IMR-90 (cell line): ENCODE results near the gene STX18. TPM values are rescaled to one million over a fixed set of nuclear protein-coding genes. Genes with fewer than 3 reads are reported as not detected.

Experiments
- ATAC-seq: fragments of 200-7000 bp; cut with Tn5 transposase; 2 replicates; pipeline ENCODE4 v1.9.1; 2020; ENCODE audit warnings: low read depth, mild to moderate bottlenecking, moderate library complexity
- BruUV-seq: library from RNA; stranded (reverse); fragments of 400-500 nt; replicated peaks from 2 replicates; lab custom pipeline; 2021; lab: Mats Ljungman, UMichigan
- CTCF ChIA-PET: fragments of 300-600 bp; formaldehyde crosslinking; extraction: SDS; loops from one replicate; lab custom pipeline; 2021; ENCODE audit warnings: antibody characterized with exemption; lab: Yijun Ruan, JAX
- POLR2A ChIA-PET: fragments of 300-600 bp; sonication (Branson Sonifier 250); formaldehyde crosslinking; loops from one replicate; lab custom pipeline; 2022; ENCODE audit warnings: antibody characterized with exemption; ENCODE audit not compliant: unreplicated experiment; lab: Charles Lee
- DNase-seq: peaks from one replicate; pipeline ENCODE4 v3.0.0; 2013
- H2AFZ ChIP-seq: replicated peaks from 2 replicates; pipeline ENCODE3; 2013; ENCODE audit warnings: low read length, mild to moderate bottlenecking; ENCODE audit not compliant: poor library complexity
- H2AK5ac ChIP-seq: 2 replicates; pipeline ENCODE4 v1.6.1; 2013; ENCODE audit warnings: low read depth, low read length, inconsistent platforms
- H2AK9ac ChIP-seq: replicated peaks from 2 replicates; pipeline ENCODE3; 2013; ENCODE audit warnings: mild to moderate bottlenecking, low read depth, low read length, moderate library complexity; ENCODE audit not compliant: poor library complexity
- H2BK120ac ChIP-seq: 2 replicates; pipeline ENCODE4 v1.6.1; 2013; ENCODE audit warnings: low read depth, low read length, inconsistent platforms
- H2BK15ac ChIP-seq: 3 replicates; pipeline ENCODE4 v1.6.1; 2013; ENCODE audit warnings: low read depth, low read length, inconsistent platforms
- H2BK20ac ChIP-seq: 2 replicates; pipeline ENCODE4 v1.6.1; 2013; ENCODE audit warnings: low read depth, mild to moderate bottlenecking, inconsistent platforms, low read length, moderate library complexity
- H2BK5ac ChIP-seq: 2 replicates; pipeline ENCODE4 v1.6.1; 2013; ENCODE audit warnings: mild to moderate bottlenecking, low read depth, low read length, inconsistent platforms; ENCODE audit not compliant: poor library complexity, severe bottlenecking
- H3K14ac ChIP-seq: replicated peaks from 2 replicates; pipeline ENCODE4 v1.6.1; 2013; ENCODE audit warnings: low read depth, low read length, inconsistent platforms
- H3K18ac ChIP-seq: 2 replicates; pipeline ENCODE4 v1.6.1; 2013; ENCODE audit warnings: low read depth, low read length, control low read depth
- H3K23ac ChIP-seq: 2 replicates; pipeline ENCODE4 v1.6.1; 2013; ENCODE audit warnings: low read depth, low read length, inconsistent platforms
- H3K27ac ChIP-seq: 2 replicates; pipeline ENCODE4 v1.5.1; 2013; ENCODE audit warnings: mild to moderate bottlenecking, control low read depth, low read length; ENCODE audit not compliant: insufficient read depth
- H3K27me3 ChIP-seq: 2 replicates; pipeline ENCODE4 v1.6.1; 2013; ENCODE audit warnings: low read length; ENCODE audit not compliant: control insufficient read depth, insufficient read depth
- H3K36me3 ChIP-seq: 2 replicates; pipeline ENCODE4 v1.6.1; 2013; ENCODE audit warnings: low read length, mixed read lengths; ENCODE audit not compliant: control insufficient read depth, insufficient read depth
- H3K4ac ChIP-seq: 2 replicates; pipeline ENCODE4 v1.6.1; 2013; ENCODE audit warnings: low read depth, low read length, inconsistent platforms
- H3K4me1 ChIP-seq: 2 replicates; pipeline ENCODE4 v1.6.1; 2013; ENCODE audit warnings: low read length, mixed read lengths; ENCODE audit not compliant: control insufficient read depth, insufficient read depth
- H3K4me2 ChIP-seq: 2 replicates; pipeline ENCODE4 v1.6.1; 2013; ENCODE audit warnings: low read depth, mild to moderate bottlenecking, control low read depth, low read length, moderate library complexity
- H3K4me3 ChIP-seq: 2 replicates; pipeline ENCODE4 v1.5.1; 2013; ENCODE audit warnings: low read depth, mild to moderate bottlenecking, control low read depth, low read length, moderate library complexity; ENCODE audit not compliant: insufficient read depth
- H3K56ac ChIP-seq: 2 replicates; pipeline ENCODE4 v1.6.1; 2013; ENCODE audit warnings: low read length, inconsistent platforms; ENCODE audit not compliant: insufficient read depth; ENCODE audit errors: extremely low read depth
- H3K79me1 ChIP-seq, 2 experiments: 2 replicates each; pipeline ENCODE4 v1.6.1; 2013; ENCODE audit warnings: low read length in 2 of 2, inconsistent platforms in 1 of 2, low read depth in 1 of 2
- H3K9ac ChIP-seq: 2 replicates; pipeline ENCODE4 v1.6.1; 2013; ENCODE audit warnings: low read depth, low read length, control low read depth
- H3K9me1 ChIP-seq: 2 replicates; pipeline ENCODE4 v1.6.1; 2013; ENCODE audit warnings: low read length, inconsistent platforms; ENCODE audit not compliant: insufficient read depth
- H3K9me3 ChIP-seq: 2 replicates; pipeline ENCODE4 v1.6.1; 2013; ENCODE audit warnings: low read length; ENCODE audit not compliant: control insufficient read depth, insufficient read depth
- H4K20me1 ChIP-seq: 2 replicates; pipeline ENCODE4 v1.6.1; 2013; ENCODE audit warnings: low read length, inconsistent platforms; ENCODE audit not compliant: insufficient read depth
- H4K5ac ChIP-seq: 2 replicates; pipeline ENCODE4 v1.6.1; 2013; ENCODE audit warnings: mild to moderate bottlenecking, low read depth, low read length, control low read depth
- H4K8ac ChIP-seq, 2 experiments: 2 replicates each; pipeline ENCODE4 v1.6.1; 2013; ENCODE audit warnings: low read depth in 2 of 2, low read length in 2 of 2, control low read depth in 1 of 2, inconsistent platforms in 1 of 2
- H4K91ac ChIP-seq: 2 replicates; pipeline ENCODE4 v1.6.1; 2013; ENCODE audit warnings: low read depth, low read length, inconsistent platforms; ENCODE audit not compliant: insufficient read depth
- BHLHE40 ChIP-seq: fragments of 150-350 bp; IDR thresholded peaks from 2 replicates; pipeline ENCODE4 v1.6.1; 2016; ENCODE audit warnings: mild to moderate bottlenecking, low read depth, low read length
- CEBPB ChIP-seq: IDR thresholded peaks from 2 replicates; pipeline ENCODE4 v1.6.1; 2012; ENCODE audit warnings: low read depth, low read length, improper control_type of control experiment
- CHD1 ChIP-seq: IDR thresholded peaks from 2 replicates; pipeline ENCODE4 v1.6.1; 2012; ENCODE audit warnings: low read depth, low read length, improper control_type of control experiment
- CTCF ChIP-seq: conservative IDR thresholded peaks from 2 replicates; pipeline ENCODE4 v1.5.1; 2012; ENCODE audit warnings: mild to moderate bottlenecking, low read depth, low read length, improper control_type of control experiment
- FOS ChIP-seq: fragments of 150-350 bp; IDR thresholded peaks from 2 replicates; pipeline ENCODE4 v1.6.1; 2016; ENCODE audit warnings: low read depth, low read length
- MAFK ChIP-seq: IDR thresholded peaks from 2 replicates; pipeline ENCODE4 v1.6.1; 2012; ENCODE audit warnings: low read depth, low read length, improper control_type of control experiment
- POLR2A ChIP-seq: IDR thresholded peaks from 2 replicates; pipeline ENCODE4 v1.6.1; 2012; ENCODE audit warnings: mild to moderate bottlenecking, low read depth, low read length
- RAD21 ChIP-seq: IDR thresholded peaks from 2 replicates; pipeline ENCODE4 v1.6.1; 2012; ENCODE audit warnings: low read length, improper control_type of control experiment
- RCOR1 ChIP-seq: IDR thresholded peaks from 2 replicates; pipeline ENCODE4 v1.6.1; 2012; ENCODE audit warnings: mild to moderate bottlenecking, low read length, improper control_type of control experiment; ENCODE audit not compliant: insufficient replicate concordance
- RFX5 ChIP-seq: IDR thresholded peaks from 2 replicates; pipeline ENCODE4 v1.8.0; 2012; ENCODE audit warnings: low read depth, mild to moderate bottlenecking, low read length, moderate library complexity
- SMC3 ChIP-seq: fragments of 150-350 bp; IDR thresholded peaks from 2 replicates; pipeline ENCODE4 v1.6.1; 2016; ENCODE audit warnings: low read depth, mild to moderate bottlenecking, antibody characterized with exemption, low read length, moderate library complexity
- USF2 ChIP-seq: fragments of 150-350 bp; IDR thresholded peaks from 2 replicates; pipeline ENCODE4 v1.6.1; 2017; ENCODE audit warnings: mild to moderate bottlenecking, antibody characterized with exemption, low read length, low read depth
- WGBS, 2 experiments: methylation state at CpG; one replicate each; pipeline versions ENCODE4 v1.1.5 to v1.1.7; 2013; ENCODE audit warnings: missing lambda C conversion rate in 2 of 2; ENCODE audit not compliant: insufficient read length in 1 of 2; ENCODE audit errors: extremely low coverage in 2 of 2; 5-methylcytosine and 5-hydroxymethylcytosine counted together
- dilution Hi-C: fragments of 300-500 bp; cut with HindIII; formaldehyde crosslinking; loops from one replicate; pipeline ENCODE4 v1.14.3; 2018; ENCODE audit warnings: low sequenced_read_pairs; ENCODE audit not compliant: unreplicated experiment
- in situ Hi-C: fragments of 300-500 bp; cut with MboI; formaldehyde crosslinking; loops from 3 replicates; pipeline ENCODE4 v1.14.3; 2019; ENCODE audit warnings: low sequenced_read_pairs, inconsistent platforms, mixed read lengths
- intact Hi-C: fragments of 100-400 bp; cut with micrococcal nuclease; formaldehyde crosslinking; loops from 2 replicates; pipeline ENCODE4 v1.10.0; 2022
- polyA plus RNA-seq, 3 experiments: library from polyadenylated mRNA; depleted of rRNA; stranded (reverse); fragments of >200 nt; gene quantifications; 2 replicates each; pipeline ENCODE4 v1.2.3, GENCODE V29; 2012; ENCODE audit warnings: low replicate concordance in 1 of 3
- total RNA-seq: library from RNA; depleted of rRNA; stranded (reverse); fragments of >200 nt; gene quantifications from 2 replicates; pipeline ENCODE4 v1.2.3, GENCODE V29; 2012
- TF ChIP-seq, protein P1 (sequence below): fragments of 150-350 bp; IDR thresholded peaks from 2 replicates; pipeline ENCODE4 v1.6.1; 2016; ENCODE audit warnings: low read depth, mild to moderate bottlenecking, low read length, moderate library complexity, borderline replicate concordance

The STX18 gene
- total and polyA plus RNA-seq, 2 of the 4 experiments (the other 2 are of a cell fraction): 20.1 to 23.4 TPM

GRCh38 chr4:4437798-4438470 is 103.9 kb downstream of the STX18 start:
- no peak overlapping the region for H3K23ac ChIP-seq
- H2AK9ac ChIP-seq: no peak overlapping the region
- H2AK5ac ChIP-seq: no peak overlapping the region
- ChIA-PET POLR2A (no interaction called here), CTCF (no interaction called here)
- no peak overlapping the region for H4K8ac ChIP-seq
- peaks cover 7% of the 10 kb centered on the region for H4K20me1 ChIP-seq
- H3K4me2 ChIP-seq: no peak overlapping the region
- WGBS, 2 experiments: 96% methylated on average over 5 of the region's 13 CpGs; no CpG with 5 or more reads in 1 of the 2 experiments
- no peak overlapping the region for H3K27ac ChIP-seq
- peaks cover 7% of the 10 kb centered on the region for H3K4me1 ChIP-seq
- no peak overlapping the region for H3K56ac ChIP-seq
- peaks cover 18% of the 10 kb centered on the region for H3K9me1 ChIP-seq
- H2BK120ac ChIP-seq: no peak overlapping the region
- no peak overlapping the region for H2BK20ac ChIP-seq
- dilution Hi-C loops (no loop called here), intact Hi-C loops (no loop called here), in situ Hi-C loops (no loop called here)
- no peaks in the 10 kb centered on the region for H3K27me3 ChIP-seq
- H3K79me1 ChIP-seq: peaks cover 0 to 11% of the 10 kb centered on the region in 2 experiments; a peak in 1 of 4 replicates
- no peak overlapping the region for H3K4me3 ChIP-seq
- no peak overlapping the region for H3K18ac ChIP-seq
- no peak overlapping the region for H2BK15ac ChIP-seq
- H2BK5ac ChIP-seq: no peak overlapping the region
- no peaks in the 10 kb centered on the region for H3K9me3 ChIP-seq
- H3K4ac ChIP-seq: no peak overlapping the region; the same call in 1 of the 2 replicates
- H4K5ac ChIP-seq: no peak overlapping the region
- BruUV-seq: no TSS peak
- H2AFZ ChIP-seq: peak overlapping the region; percentile 15
- TF ChIP-seq, protein P1, sequence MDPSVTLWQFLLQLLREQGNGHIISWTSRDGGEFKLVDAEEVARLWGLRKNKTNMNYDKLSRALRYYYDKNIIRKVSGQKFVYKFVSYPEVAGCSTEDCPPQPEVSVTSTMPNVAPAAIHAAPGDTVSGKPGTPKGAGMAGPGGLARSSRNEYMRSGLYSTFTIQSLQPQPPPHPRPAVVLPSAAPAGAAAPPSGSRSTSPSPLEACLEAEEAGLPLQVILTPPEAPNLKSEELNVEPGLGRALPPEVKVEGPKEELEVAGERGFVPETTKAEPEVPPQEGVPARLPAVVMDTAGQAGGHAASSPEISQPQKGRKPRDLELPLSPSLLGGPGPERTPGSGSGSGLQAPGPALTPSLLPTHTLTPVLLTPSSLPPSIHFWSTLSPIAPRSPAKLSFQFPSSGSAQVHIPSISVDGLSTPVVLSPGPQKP: no peak
- TF ChIP-seq SMC3 (no peak), BHLHE40 (no peak), CTCF (no peak), RFX5 (no peak), USF2 (no peak), CEBPB (no peak), MAFK (no peak), CHD1 (no peak), RAD21 (no peak), RCOR1 (no peak), FOS (no peak), POLR2A (no peak)
- ATAC-seq: no peak
- no peak overlapping the region for H3K14ac ChIP-seq
- no peak overlapping the region for H4K91ac ChIP-seq
- no peak overlapping the region for H3K9ac ChIP-seq
- H3K36me3 ChIP-seq: peaks cover 14% of the 10 kb centered on the region
- DNase-seq: no peak
